ENCODE data around the gene ATP6V1B1.

Gene ATP6V1B1

DNA sequence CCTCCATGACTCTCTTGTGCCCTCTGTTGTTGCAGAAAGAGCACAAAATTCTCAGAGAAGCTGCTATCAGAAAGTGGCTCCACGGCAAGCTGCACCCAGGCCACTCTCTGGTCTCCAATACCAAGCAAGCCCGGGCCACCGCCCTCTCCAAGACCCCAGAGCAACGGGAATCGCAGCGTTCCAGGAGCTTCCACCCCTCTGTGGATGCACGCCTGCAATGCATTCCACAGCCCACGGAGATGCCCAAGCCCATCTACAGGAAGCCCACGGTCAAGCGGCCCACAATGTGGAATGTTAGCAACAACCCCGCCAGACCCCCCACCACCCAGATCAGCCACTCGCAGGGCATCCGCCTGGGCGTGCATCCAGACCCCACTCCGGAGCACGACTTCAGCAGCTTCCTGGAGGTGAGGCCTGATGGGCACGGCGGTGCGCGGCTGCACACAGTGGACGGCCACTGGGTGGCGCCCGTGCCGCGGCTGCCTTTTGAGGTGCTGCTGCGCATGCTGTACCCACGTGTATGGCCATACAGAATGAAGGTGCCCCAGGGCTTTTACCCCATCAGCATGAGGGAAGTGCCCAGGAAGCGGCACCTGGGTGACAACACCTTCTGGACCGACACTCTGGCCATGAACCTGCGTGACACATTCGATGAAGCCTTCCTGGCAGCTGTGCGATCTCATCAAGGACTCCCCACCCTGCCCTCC, 49.0 kb downstream of the ATP6V1B1 start:
- DNase-seq (ENCODE audit: low read depth), result peak; percentile 42
- no peak overlapping the region for H3K4me3 ChIP-seq (replicated peaks; ENCODE audit: low read depth, low read length)
- TF ChIP-seq, protein P1, sequence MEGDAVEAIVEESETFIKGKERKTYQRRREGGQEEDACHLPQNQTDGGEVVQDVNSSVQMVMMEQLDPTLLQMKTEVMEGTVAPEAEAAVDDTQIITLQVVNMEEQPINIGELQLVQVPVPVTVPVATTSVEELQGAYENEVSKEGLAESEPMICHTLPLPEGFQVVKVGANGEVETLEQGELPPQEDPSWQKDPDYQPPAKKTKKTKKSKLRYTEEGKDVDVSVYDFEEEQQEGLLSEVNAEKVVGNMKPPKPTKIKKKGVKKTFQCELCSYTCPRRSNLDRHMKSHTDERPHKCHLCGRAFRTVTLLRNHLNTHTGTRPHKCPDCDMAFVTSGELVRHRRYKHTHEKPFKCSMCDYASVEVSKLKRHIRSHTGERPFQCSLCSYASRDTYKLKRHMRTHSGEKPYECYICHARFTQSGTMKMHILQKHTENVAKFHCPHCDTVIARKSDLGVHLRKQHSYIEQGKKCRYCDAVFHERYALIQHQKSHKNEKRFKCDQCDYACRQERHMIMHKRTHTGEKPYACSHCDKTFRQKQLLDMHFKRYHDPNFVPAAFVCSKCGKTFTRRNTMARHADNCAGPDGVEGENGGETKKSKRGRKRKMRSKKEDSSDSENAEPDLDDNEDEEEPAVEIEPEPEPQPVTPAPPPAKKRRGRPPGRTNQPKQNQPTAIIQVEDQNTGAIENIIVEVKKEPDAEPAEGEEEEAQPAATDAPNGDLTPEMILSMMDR (IDR thresholded peaks at IDR 0.05; ENCODE audit: low read length, missing control alignments), result peak; percentile 68

DNA sequence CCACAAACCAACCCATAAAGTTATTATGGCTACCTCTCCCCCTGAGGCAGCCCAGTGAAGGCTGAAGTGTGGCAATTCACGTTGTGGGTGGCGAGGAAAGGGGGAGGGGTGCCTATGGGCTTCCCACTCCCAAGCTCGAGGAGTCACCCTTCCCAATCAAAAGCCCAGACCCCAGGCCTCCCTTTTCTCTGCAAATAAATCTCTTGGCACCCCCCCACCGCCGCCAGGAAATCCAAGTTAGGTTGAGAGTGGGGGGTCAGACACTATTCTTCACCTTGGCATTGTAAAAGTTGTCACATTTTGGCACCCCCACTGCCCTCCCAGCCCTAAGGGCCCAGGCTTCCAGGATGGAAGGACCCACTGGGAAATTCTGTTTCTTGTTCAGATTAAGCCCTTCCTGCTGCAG, 49.6 kb downstream of the ATP6V1B1 start:
- TF ChIP-seq, protein P1 (IDR thresholded peaks at IDR 0.05; ENCODE audit: low read length, missing control alignments), result no peak
- H3K4me3 ChIP-seq (replicated peaks; ENCODE audit: low read depth, low read length), result no peak overlapping the region

DNA sequence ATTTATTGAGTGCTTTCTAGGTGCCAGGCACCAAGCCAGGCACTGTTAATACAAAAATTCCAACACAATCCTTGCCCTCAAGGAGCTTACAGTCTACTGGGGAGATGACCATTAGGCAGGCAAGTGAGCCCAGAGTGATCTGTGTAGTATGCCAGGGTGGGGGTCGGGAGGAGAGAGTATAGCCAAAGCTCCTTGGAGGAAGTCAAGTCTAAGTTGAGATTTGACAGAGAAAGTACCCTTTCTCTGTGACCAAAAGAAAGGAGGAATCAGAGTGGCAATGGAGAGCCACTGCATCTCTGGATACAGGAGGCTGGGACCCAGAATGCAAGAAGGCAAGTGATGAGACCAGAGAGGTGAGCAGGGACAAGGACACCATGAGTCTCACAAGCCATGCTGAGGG, 50.3 kb downstream of the ATP6V1B1 start:
- H3K4me3 ChIP-seq (replicated peaks; ENCODE audit: low read depth, low read length), result no peak overlapping the region
- TF ChIP-seq, protein P1 (IDR thresholded peaks at IDR 0.05; ENCODE audit: low read length, missing control alignments), result no peak
- DNase-seq (ENCODE audit: low read depth), result no peak

More for the DNA sequence above, 49.6 kb downstream of the ATP6V1B1 start:
- DNase-seq (ENCODE audit: low read depth), result no peak

DNA sequence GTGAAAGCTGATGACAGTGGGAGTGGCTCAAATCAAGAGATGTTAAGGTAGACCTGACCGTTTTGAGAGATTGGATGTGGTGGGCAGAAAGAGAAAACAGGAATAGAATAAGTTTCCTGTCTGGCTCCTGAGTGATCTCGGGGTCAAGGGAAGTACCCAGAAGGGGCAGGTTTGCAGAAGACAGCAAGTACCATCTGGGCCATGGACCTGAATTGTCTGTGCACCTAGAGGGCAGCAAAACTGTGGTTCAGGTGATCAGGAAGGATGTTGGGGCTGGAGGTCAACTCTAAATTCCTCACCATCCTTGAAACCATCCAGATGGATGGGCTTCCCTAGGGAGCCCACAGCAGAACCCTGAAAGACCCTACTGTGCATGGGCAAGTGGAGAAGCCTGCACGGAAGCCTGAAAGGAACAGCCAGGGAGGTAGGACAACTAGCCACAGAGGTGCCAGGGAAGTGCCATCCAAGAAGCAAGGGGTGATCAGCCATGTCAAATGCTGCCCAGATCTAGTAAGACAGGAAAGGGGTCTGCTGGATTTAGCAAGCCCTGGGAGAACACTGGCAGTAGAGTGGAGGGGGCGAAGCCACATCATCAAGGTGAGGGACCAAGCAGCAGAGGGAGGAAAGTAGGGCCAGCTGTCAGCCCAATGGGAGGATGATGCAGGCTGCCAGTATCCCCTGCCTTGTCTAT, 50.9 kb downstream of the ATP6V1B1 start:
- TF ChIP-seq, protein P1 (IDR thresholded peaks at IDR 0.05; ENCODE audit: low read length, missing control alignments), result no peak
- DNase-seq (ENCODE audit: low read depth), result no peak
- H3K4me3 ChIP-seq (replicated peaks; ENCODE audit: low read depth, low read length), result no peak overlapping the region

DNA sequence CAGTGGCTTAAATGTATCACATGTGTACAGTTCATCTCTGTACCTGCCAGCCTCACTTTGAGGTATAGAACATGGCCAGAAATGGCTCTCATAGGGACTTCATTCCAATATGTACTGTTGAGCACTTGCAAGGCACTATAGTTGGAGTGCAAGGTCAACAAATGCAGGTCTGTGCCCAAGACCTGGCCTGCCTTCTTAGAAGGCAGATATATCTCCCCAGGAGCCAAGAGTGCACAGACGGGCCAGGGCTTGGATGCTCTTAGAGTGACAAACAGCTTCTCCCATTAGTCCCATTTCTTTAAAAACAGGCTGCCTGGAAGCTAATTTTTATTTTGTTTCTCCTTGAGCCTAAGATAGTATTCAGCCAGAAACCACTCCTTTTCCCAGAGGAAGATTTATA, 51.7 kb downstream of the ATP6V1B1 start:
- DNase-seq (ENCODE audit: low read depth), result no peak
- TF ChIP-seq, protein P1 (IDR thresholded peaks at IDR 0.05; ENCODE audit: low read length, missing control alignments), result no peak

DNA sequence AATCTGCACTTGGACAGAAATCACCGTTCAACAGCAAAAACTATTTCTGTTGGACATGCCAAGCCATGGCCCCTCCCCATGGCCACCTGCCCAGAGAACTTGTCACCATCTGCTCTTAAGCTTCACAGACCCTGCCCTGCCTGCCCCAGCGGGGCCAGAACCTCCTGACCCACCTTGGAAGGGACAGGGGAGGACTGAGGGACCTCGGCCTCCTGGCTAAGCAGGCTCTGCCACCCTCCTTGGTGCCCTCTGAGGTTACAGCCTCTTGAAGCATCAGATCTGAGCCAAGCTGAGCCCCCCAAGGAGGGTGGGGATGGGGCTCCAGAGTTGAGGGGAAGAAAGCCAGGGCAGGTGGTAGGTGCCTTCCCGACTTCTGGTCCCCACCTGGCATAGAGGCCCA, 52.5 kb downstream of the ATP6V1B1 start:
- DNase-seq (ENCODE audit: low read depth), result no peak
- TF ChIP-seq, protein P1 (IDR thresholded peaks at IDR 0.05; ENCODE audit: low read length, missing control alignments), result no peak
- H3K4me3 ChIP-seq (replicated peaks; ENCODE audit: low read depth, low read length), result no peak overlapping the region

More for the DNA sequence above, 51.7 kb downstream of the ATP6V1B1 start:
- no peak overlapping the region for H3K4me3 ChIP-seq (replicated peaks; ENCODE audit: low read depth, low read length)
